ENCODE data around the gene TSPAN9.

TSPAN9 gene

GRCh38 chr12:3139760-3140159 lies 62.6 kb downstream of the TSPAN9 start:
- Histone ChIP-seq H3K4me3 (ENCODE audit: low read depth, low read length) (no peak overlapping the region), H3K36me3 (replicated peaks) (no peaks in the 10 kb centered on the region), H3K27me3 (replicated peaks) (no peaks in the 10 kb centered on the region), H3K27ac (no peak overlapping the region)
- DNase-seq, result no peak
- in situ Hi-C loops (cut with HindIII; ENCODE audit: low pct_ligation_motif_present, low sequenced_read_pairs), result loop anchor here (25.0 kb wide), 1 partner anchor 148 kb away; no protein-coding TSS in a partner anchor
- no peak for TF ChIP-seq CTCF (IDR thresholded peaks at IDR 0.05; ENCODE audit: low read depth, low read length, missing control alignments)

- no peak for TF ChIP-seq CTCF (IDR thresholded peaks at IDR 0.05; ENCODE audit: low read depth, low read length, missing control alignments)
- no peaks in the 10 kb centered on the region for H3K27me3 ChIP-seq (replicated peaks)
- no peak overlapping the region for H3K4me3 ChIP-seq (ENCODE audit: low read depth, low read length)
- H3K27ac ChIP-seq, result no peak overlapping the region
- no peaks in the 10 kb centered on the region for H3K36me3 ChIP-seq (replicated peaks)
- no peak for DNase-seq
- in situ Hi-C loops (cut with HindIII; ENCODE audit: low pct_ligation_motif_present, low sequenced_read_pairs), result loop anchor here (25.0 kb wide), 1 partner anchor 147 kb away; no protein-coding TSS in a partner anchor
Observed at GRCh38 chr12:3140284-3140683, 63.1 kb downstream of the TSPAN9 start.

GRCh38 chr12:3141339-3142321 lies 64.5 kb downstream of the TSPAN9 start:
- Histone ChIP-seq H3K27me3 (replicated peaks) (no peaks in the 10 kb centered on the region), H3K36me3 (replicated peaks) (no peaks in the 10 kb centered on the region), H3K4me3 (ENCODE audit: low read depth, low read length) (no peak overlapping the region), H3K27ac (no peak overlapping the region)
- no peak for DNase-seq
- in situ Hi-C loops (cut with HindIII; ENCODE audit: low pct_ligation_motif_present, low sequenced_read_pairs), result loop anchor here (25.0 kb wide), 1 partner anchor 146 kb away; no protein-coding TSS in a partner anchor
- peak; percentile 31 for TF ChIP-seq CTCF (IDR thresholded peaks at IDR 0.05; ENCODE audit: low read depth, low read length, missing control alignments)

- H3K27ac ChIP-seq, result no peak overlapping the region
- no peak for TF ChIP-seq CTCF (IDR thresholded peaks at IDR 0.05; ENCODE audit: low read depth, low read length, missing control alignments)
- H3K4me3 ChIP-seq (ENCODE audit: low read depth, low read length), result no peak overlapping the region
- no peak for DNase-seq
- H3K27me3 ChIP-seq (replicated peaks), result no peaks in the 10 kb centered on the region
- H3K36me3 ChIP-seq (replicated peaks), result no peaks in the 10 kb centered on the region
- in situ Hi-C loops (cut with HindIII; ENCODE audit: low pct_ligation_motif_present, low sequenced_read_pairs), result loop anchor here (25.0 kb wide), 1 partner anchor 145 kb away; no protein-coding TSS in a partner anchor
Observed at GRCh38 chr12:3142386-3142785, 65.2 kb downstream of the TSPAN9 start.

- in situ Hi-C loops (cut with HindIII; ENCODE audit: low pct_ligation_motif_present, low sequenced_read_pairs), result loop anchor here (25.0 kb wide), 1 partner anchor 143 kb away; no protein-coding TSS in a partner anchor
- TF ChIP-seq CTCF (IDR thresholded peaks at IDR 0.05; ENCODE audit: low read depth, low read length, missing control alignments), result no peak
- H3K27ac ChIP-seq, result no peak overlapping the region
- no peaks in the 10 kb centered on the region for H3K27me3 ChIP-seq (replicated peaks)
- no peak for DNase-seq
- H3K36me3 ChIP-seq (replicated peaks), result no peaks in the 10 kb centered on the region
- H3K4me3 ChIP-seq (ENCODE audit: low read depth, low read length), result no peak overlapping the region
Observed at GRCh38 chr12:3144495-3144894, 67.3 kb downstream of the TSPAN9 start.

Data from brain microvascular endothelial cell (primary cell).